Uterus (tissue), 2 donors: Measurements from ENCODE around the gene ZNF440.

ENCODE experiments used
- CTCF ChIP-seq, 4 experiments: fragments of 200-600 bp in 2 of 4; fragments of 450-650 bp in 2 of 4; sonication (generic) in 2 of 4; IDR thresholded peaks; one replicate each; pipeline ENCODE4 v1.5.1; 2016 to 2019; ENCODE audit warnings: antibody characterized with exemption in 4 of 4, mild to moderate bottlenecking in 2 of 4, moderate library complexity in 1 of 4
- POLR2A ChIP-seq, 2 donors: fragments of 450-650 bp; IDR thresholded peaks; one replicate each; pipeline ENCODE4 v1.6.1; 2016; ENCODE audit warnings: antibody characterized with exemption in 2 of 2, mild to moderate bottlenecking in 1 of 2, moderate library complexity in 1 of 2

- TF ChIP-seq CTCF (IDR thresholded peaks at IDR 0.05) (no peak), POLR2A (IDR thresholded peaks at IDR 0.05) (no peak)
Observed at GRCh38 chr19:11783767-11784166, 30.3 kb upstream of the ZNF440 start.
